HG02943 (cell line): ENCODE results near the gene ARHGEF11.

ENCODE experiments used
- ATAC-seq: cut with Tn5 transposase; IDR thresholded peaks from one replicate; pipeline ENCODE4 v1.9.1; 2021; ENCODE audit warnings: mild to moderate bottlenecking, low read depth, moderate library complexity; ENCODE audit not compliant: unreplicated experiment

Gene ARHGEF11

DNA sequence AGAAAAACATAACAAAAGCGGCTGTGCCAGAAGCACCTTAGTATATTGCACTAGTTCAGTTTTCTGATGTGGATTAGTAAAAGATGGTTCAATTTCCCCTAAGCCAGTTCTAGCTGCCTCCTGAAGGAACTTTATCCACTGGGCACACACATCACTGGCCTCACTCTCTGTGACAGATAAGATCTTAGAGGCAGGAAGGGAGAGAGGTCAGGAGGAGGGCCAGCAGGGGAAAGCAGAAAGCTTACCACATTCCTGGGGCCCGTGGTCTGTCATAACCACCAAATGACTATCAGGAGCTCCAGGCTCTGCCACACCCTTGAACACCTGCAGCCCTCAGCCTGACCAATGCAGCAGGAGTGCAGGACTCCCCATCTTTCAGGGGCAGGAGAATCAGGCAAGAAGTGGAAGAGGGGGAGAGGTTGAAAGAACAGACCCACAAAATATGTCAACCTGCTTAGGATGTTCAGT, 87.3 kb downstream of the ARHGEF11 start:
- no peak for ATAC-seq

DNA sequence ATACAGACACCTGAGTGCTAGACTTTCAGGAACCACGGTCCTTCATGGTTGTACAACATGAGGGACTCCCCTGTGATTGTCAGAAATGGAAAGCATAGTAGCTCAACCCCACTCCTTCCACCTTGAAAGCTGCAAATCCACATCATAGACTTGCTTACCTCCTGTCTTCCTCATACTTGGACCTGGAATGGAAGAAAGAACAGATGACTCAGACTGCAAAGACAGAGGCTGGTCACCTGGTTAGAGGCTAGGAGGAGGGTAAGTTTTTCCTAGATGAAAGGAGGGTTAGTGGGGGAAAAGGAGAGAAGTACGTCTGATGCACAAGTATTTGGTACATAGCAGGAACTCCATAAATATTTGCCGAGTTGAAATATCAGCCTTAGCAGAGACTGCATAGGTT, 87.9 kb downstream of the ARHGEF11 start:
- no peak for ATAC-seq

DNA sequence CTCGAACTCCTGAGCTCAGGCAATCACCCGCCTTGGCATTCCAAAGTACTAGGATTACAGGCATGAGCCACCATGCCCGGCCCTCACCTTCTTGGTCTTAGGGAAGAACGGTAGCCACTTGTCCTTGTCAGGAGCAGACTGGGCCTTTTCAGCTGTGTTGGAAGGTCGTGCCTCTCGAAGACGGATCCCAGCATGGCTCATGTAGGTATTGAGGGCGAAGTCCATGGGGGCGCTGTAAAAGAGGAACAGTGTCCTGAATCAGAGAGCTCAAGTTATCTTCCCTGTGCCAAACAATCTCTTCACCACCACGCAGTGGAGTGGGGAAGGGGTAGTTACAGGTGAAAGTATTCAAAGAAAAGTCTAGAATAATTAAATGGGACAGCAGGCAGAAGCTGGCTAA, 89.2 kb downstream of the ARHGEF11 start:
- no peak for ATAC-seq

DNA sequence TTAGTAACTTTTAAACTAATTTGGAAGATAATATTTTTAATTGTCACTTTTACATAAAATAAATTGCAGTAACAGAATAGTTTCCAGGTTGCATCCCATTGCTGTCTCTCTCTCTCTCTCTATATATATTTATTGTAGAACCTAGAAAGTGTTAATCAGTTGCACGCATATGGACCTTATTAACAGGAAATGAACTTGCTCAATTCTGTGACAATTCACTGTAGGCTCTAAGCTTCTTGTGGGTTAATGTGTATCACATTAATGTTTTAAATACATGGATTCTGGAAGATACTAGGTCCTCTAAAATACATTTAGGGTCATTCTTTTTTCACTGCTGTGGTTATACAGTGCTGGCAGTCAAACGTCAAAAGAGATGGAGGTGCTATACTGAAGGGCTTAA, 92.0 kb downstream of the ARHGEF11 start:
- ATAC-seq = no peak

DNA sequence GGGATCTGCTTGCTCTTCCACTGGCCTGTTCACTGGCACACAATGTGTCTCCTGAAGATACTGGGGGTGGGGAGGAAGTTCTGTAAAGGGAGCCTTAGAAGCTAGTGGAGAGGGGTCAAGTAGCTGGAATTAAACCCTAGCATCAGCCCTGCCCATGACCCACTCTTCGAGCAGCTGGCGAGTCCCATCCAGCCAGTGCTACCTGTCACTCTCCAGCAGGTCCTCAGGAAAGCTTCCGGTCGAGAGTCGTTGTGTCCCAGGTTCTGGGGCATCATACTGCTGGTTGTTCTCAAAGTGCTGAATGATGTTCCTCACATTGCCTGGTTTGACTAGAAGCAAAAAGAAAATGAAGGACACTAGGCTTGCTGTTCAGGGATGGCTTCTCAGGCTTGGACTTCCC, 94.2 kb downstream of the ARHGEF11 start:
- no peak for ATAC-seq

DNA sequence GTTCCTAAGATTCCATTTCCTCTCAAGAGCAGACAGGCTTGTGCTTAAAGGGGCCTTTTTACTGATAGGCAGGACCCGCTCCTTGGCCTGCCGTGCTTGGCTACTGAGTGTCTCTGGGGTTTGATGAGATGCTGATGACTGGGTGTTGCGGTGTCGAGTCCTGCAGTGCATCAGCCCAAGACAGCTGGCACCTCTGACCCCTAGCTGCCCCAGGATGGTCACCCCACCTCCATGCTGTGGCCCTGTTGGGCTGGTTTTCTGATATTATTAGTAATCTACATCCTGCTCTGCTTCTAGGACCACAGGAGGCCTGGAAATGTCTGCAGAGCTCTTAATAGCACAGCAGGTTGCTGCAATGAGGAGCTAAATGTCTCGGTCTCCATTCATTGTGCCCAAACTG, 96.4 kb downstream of the ARHGEF11 start:
- ATAC-seq = no peak

DNA sequence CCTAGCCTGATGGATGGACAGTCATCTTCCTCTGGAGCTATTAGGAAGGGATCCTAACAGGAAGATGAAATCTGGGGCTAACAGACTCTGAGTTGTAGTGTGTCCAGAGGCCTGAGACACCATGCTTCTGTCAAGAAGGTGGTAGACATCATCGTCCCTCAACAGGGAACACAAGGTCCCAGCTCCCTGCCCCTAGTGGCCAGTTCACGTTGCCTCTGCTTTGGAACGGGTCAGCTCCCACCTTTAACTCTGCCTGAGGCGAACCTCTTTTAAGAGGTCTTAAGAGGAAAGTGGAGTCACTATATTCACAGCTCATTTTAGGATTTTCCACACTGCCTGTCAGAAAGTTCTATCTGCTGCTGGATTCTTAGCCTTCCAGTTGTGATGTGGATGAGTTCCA, 96.8 kb downstream of the ARHGEF11 start:
- no peak for ATAC-seq

DNA sequence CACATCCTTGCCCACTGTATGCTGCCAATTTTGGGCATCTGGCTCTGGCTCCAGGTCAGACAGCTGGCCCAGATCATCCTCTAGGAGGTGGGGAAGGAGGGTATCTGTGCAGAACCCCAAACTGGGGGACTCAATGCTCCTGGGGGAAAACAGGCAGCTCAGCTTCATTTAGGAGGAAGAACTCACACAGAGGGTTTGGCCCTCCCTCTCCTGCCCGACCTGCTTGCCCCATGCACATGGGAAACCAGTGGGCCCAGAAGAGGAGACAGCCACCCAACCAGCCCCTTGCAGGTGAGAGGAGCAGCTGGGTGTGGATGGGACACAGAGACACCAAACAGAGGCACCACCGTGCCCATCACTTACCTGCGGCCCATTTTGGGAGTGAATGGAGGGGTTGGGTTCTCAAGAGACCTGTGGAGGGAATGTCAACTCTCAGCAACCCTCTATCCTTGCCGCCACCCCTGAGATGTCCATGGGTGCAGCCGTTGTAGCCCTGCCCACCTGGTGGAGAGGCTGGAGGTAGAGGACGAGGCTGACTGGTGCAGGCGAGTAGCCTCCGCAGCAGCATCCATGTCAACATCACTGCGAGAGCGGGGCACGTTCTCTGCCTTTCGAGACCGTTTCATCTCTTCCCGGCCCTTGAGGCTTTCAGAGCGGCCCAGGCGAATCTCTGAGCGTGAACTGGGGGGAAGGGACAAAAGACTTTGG, 97.6 kb downstream of the ARHGEF11 start:
- no peak for ATAC-seq

DNA sequence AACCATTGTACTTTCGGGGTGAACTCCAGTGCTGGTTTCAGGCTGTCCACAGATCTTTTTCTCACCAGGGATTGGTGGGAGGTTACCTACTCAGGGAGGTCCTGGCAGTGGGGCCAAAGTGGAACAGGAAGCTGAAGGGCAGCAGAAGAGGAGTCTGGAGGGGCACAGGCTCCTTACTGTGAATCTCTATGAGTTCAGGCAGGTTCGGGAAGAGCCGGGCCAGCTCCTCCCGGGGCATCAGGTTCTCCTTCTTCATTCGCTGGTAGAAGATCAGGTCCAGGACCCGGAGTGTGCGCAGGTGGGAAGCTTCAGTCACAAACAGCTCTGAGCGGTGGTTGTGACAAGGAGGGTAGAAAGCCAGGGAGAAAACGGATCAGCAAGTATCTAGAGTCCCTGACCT, 98.4 kb downstream of the ARHGEF11 start:
- no peak for ATAC-seq

DNA sequence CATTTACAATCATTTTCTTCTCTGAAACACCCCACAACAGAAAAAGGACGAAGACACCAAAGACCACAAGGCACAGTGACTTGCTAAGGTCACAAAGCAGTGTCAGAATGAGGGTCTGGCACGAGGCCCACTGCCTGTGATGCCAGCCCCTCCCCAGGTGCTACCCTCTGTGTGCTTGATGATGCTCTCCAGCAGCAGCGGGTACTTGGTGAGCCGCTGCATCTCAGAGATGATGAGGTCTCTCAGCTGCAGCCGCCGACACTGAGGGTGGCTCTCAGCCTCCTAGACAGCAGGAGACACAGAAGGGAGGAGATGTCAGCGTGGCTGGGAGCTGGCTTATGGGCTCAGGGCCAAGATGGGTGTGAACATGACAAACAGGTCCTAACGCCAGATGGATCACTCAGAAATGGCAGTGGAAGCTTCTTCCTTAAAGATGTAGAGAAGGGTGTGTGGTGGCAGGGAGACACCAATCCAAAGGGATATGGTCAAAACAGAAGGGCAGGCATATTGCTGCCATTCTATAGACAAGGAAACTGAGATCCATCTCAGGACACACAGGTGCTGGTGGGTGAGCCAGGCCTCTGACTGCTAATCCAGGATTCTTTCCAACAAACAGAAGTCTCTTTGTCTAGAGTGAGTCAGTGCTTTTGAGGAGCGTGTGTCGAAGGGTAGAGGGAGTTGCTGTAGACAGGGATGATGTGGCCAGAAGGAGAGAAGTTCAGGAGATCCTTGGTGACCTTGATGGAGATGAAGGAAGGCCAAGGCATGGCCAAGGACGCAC, 99.5 kb downstream of the ARHGEF11 start:
- ATAC-seq = no peak

DNA sequence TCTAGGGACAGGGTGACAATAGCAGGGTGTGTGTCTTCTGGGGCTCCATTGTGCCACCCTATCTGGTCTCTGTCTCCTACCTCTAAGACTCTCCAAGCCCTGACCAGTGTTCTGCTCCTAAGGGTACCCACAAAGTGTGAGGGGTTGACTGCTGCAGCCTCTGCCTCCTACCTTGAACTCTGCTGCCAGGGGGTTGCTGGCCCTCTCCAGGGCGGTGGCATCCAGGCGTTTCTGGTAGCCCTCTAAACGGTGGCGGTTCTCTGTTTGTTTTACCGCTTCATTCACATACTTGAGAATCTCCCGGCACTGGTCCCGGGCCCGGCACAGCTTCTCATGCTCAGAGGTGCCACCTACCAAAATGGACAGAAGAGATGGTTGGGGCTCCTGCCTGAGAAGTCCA, 100.7 kb downstream of the ARHGEF11 start:
- ATAC-seq = no peak

DNA sequence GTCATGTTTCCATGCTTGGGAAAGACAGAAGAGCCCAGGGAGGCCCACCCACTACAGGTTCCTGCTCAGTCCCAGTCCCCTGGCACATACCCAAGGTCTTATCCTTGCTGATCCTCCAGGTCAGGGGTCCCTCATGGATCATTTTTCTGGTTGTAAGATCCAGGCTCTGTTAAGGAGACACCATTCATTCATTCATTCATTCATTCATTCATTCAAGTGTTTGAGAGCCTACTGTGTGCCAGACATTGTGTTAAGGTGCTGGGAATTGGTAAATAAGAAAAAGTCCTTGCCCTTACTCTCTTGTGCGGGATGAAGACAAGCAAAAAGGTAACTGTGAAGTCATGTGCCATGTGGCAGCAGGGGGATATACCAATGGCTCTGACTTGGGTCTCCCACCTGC, 101.3 kb downstream of the ARHGEF11 start:
- no peak for ATAC-seq

DNA sequence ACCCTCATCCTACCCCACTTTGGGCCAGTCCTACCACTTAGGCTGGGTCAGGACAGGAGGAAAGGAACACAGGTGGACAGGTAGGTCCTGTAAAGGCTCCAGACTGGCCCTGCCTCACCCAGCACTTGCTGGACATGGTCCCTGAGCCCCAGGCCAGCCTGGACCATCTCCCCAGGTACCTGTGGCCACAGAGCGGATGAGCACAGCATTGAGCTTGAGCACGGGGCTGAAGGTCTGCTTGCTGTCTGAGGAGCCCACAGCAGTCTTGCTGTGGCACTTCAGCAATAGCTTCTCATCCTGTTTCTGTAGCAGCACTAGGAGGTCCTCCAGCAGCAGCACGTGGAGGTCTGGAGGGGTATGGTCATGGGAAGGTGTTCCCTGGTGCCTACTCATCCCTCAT, 101.8 kb downstream of the ARHGEF11 start:
- no peak for ATAC-seq

DNA sequence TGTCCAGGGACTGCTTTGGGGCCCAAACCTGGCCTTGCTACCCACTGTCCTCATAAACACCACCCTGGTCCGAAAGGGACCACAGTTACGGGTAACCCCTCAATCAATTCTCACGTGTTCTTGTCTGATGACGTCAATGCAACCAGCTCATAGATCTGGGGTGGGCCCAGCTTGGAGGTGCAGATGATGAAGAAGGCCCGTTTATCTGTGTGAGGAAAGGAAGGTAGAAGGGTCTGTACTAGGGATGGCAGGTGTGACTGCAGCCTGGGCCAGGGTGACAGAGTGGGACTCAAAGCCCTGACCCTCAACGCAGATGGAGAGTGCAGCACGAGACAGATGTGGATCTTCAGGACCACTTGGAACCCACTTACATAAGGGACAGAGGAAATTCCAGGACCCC, 103.0 kb downstream of the ARHGEF11 start:
- ATAC-seq = no peak

DNA sequence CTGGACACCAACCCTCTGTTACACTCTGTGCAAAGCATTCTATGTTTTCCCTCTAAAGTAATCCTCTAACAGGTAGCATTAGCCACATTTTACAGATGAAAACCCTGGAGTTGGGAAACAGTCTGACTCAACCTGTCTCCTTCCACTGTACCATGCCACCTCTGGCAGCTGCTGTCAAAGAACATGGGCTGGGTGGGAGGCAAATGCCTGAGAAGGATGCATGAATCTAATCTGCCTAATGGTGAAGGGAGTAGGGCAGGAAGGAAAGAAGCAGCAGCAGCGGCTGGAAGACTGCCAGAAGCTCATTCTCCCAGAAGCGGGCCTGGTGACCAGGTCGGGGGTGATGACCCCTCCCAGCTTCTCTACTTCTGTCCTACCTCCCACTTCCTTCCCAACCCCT, 103.4 kb downstream of the ARHGEF11 start:
- no peak for ATAC-seq

DNA sequence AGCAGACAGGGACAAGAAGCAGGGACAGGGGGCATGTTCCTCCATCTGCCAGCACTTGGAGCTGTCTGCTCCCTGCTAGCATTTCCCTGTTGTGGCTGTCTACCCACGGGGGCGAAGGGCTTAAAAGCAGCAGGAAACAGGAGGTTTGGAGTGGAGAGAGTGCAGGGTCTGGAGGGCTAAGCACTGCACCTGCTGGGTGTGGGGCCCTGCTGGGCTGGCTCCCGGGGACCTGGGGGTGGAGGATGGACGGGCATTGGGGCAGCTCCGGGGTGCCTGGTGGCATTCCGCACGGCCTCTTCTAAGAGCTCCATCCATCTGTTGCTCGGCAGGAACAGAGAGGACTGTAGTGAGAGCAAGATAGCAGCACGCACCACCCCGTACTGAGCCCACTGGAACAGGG, 103.9 kb downstream of the ARHGEF11 start:
- no peak for ATAC-seq

DNA sequence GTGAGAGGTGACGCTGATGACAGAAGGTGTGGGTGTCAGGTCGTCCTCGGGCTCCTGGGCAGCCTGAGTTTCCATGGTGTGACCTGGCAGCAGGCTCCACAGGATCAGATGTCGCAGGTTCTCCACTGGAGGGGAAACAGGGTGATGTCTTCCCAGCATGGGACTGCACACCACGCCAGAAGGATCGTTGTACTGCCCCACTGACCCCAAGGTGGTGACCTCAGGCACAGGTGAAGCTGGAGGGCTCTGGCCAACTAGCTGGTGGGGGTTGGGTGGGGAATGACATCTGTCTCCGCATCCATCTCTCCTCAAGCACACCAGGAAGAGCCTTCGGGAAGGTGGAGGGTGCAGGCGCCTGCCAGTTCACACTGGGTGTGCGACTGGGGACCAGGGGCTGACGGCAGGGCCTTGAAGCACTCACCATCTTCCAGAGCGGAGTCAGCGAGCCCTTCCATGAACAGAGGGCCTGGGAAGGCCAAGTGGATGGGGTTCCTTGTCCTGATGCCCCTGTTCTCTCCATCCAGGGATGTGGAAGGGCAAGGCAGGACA, 105.7 kb downstream of the ARHGEF11 start:
- ATAC-seq = no peak

DNA sequence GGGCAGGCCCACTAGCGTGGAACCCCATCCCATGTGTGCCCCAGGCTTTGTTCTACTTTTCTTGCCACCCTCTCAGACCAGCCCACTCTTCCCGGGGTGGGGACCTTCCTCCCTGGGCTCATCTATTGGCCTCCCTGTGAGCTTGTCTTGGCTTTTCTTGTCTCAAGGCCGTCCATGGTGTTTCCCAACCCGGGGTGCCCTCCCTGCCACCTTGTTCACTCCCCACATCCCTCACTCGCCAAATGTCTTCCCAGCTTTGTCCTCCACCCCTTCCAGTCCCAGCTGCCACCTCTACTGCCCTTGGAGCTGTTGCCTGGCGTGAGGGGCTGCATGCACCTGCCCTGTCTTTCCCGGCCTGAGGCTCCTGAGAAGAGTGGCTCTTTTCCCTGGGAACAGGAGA, 106.7 kb downstream of the ARHGEF11 start:
- ATAC-seq = no peak

DNA sequence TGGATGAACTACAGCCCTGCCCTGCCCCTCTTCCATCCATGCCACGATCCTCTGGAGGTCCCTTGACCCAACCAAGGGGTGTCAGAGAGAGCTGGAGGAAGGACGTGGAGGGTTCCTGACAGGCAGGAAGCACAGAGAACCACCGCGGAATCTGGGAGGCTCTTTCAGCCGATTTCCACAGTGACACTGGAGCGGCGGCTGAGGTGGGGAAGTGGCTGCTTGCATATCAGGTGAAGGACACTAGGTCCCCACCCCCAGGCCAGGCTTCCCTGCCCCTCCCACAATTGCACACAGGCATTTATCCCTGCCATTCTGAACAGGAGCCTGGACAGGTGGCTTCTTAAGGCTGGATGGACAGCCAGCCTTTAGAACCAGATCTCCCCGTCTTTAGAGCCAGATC, 107.7 kb downstream of the ARHGEF11 start:
- ATAC-seq = no peak

DNA sequence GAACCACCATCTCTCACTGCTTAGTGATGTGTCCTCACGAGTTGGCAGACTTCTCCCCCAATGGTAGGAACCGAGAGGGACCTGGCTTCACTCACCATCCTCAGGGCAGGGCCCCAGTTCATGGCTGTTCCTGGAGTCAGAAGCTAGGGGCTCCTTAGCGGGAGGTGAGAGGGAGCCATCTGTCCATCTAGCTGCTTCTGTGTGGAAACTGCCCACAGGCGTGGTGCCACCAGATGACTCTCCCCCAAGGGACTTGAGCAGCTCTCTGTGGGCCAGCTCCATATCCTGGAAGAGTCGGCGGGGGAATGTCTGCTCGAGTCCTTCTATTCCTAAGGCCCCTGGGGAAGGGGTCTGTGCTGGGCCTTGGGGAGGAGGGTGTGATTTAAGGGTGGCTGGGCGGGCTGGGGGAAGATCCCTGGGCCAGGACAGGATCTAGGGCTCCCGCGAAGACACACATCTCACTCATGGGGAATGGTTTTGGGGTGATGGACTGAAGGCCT, 108.8 kb downstream of the ARHGEF11 start:
- no peak for ATAC-seq

DNA sequence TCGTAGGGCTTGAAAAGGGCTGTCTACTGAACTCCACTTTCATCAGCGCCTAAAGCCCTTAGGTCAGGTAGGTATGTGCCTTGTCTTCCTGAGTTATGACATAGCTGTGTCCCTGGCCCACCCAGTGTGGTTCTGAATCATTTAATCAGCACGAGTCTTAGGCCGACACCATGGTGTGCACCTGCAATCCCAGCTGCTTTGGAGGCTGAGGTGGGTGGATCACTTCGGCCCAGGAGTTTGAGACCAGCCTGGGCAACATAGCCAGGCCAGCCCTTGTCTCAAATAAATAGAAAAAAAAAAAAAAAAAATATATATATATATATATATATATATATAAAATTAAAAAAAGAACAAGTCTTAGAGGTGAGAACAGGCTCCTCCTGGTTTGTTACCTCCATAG, 109.4 kb downstream of the ARHGEF11 start:
- ATAC-seq = no peak
